Astrocyte of the hippocampus (primary cell): ENCODE data around the gene CCDC89.

Experiments used
- DNase-seq: peaks from one replicate; pipeline ENCODE4 v3.0.0; 2011; ENCODE audit warnings: low read depth, low spot score

CCDC89 gene

DNA sequence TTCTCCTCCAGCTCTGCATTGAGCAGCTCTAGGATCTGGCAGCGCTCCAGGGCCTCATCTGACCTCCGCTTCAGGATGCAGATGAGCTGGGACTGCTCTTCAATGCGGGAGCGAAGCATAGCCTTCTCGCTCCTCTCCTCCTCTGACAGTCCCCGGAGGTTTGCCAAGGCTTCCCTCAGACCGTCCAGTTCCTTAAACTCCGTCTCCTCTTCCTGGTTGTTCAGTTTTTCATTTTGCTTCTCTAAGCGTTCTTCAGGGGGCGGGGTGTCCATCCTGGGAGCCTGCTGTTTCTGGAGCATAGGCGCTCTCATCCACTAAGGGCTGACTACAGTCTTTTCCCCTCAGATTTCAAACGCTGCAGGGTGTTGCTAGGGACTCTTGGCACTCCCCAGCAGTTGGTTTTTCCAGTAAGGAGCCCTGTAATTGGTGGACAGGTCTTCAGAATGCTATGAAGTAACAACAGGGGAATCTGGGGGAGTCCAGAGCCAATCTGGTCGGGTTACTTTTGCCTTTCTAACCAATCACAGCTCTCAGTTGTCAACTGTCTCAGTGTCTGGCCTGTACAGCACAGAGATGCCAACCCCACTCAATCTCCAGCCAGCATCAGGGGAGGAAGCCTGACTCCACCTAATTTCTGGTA lies at the start of gene CCDC89:
TSS of gene CCDC89 (minus strand) at position 376 of the 640 bp plus-strand sequence. CDS start at position 311, 65 bp downstream.
- peak; percentile 75 for DNase-seq

- DNase-seq = no peak
Observed at GRCh38 chr11:85732965-85733364, 47.0 kb upstream of the CCDC89 start.

- DNase-seq = no peak
Observed at GRCh38 chr11:85726381-85726780, 40.4 kb upstream of the CCDC89 start.

DNA sequence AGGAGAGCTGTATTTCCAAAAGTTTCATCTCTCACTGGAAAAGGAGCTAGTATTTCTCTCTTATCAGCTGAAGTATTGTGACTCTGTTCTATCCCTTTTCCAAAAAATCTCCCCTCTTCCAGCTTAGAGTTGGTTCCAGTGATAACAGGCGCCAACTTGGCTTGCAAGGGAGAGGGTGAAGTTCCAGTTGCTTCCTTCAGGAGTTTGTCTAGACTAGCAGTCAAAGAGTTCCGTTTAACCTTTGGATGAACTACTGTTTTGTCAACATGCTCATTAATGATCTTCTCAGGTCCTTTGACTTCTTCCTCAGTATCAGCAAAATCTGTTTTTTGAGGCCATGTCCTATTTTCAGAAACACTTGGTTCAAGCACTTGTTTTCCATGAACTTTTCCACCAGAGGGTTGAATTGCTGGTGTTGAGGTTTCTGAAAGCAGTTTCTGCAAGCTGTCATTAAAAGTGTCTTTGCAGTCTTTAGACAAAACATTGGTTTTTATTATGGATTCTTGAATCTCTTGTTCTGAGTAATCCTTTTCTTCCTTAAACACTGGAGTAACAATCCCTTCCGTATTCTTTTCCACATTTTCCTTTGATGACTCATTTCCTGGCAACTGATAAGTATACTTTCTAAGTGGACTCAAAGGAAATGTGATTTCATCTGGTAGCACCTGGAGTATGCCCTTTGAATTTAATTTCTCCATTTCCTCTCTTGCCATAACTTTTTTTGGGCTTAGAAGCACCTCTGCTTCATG lies 39.7 kb upstream of the CCDC89 start:
- peak; percentile 84 for DNase-seq

DNA sequence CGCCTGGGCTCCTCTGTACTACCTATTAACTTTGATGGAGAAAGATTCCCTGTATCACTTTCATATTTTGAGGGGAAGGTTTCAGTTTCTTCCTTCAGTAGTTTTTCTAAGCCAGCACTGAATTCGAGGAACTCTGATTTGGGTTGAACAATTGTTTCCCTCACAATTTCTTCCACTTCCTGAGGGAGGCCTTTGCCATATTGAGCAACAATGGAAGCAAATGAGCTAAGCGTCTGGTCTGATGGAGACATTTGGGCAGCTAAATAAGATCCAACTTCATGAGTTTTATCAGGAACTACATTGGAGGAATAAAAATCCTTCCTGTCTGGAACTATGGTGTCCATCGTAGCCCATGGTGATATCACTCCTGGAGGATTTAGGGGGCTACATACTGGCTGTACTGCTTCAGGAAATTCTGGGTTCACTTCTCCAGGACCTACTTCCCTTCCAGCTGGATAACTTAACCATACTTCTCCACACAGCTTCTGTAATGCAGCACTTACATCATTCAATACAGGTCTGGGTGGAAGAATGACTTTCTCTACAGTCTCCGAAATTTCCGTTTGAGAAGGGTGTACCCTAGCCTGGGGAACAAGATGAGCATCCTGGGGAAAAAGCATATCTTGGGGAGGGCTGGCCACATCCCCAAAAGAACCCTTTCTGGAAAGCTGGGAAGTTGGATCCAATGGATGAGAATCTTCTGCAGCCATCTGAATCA lies 38.9 kb upstream of the CCDC89 start:
- no peak for DNase-seq

GRCh38 chr11:85723088-85723487 lies 37.1 kb upstream of the CCDC89 start:
- no peak for DNase-seq

DNA sequence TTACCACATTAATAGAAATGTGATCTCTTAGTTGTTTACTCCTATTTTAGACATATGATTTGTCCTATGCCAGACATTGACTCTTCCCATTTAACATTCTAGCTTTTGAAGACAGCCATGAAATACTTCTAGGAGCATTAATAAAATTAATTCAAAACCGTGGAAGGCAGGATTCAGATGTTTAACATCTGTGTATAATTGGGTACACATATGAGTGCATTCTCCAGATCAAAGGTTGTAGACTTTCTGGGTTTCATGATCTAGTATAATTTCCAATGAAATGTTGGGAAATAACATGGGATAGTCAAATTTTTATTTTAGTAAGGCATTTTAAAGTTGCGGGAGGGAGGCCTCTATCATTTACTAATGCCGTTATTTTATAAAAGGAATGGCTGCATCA lies 35.2 kb upstream of the CCDC89 start:
- no peak for DNase-seq

- peak; percentile 96 for DNase-seq
Observed at GRCh38 chr11:85718991-85719807, 33.2 kb upstream of the CCDC89 start.

- DNase-seq = peak; percentile 39
Observed at GRCh38 chr11:85718126-85718943, 32.3 kb upstream of the CCDC89 start.

- no peak for DNase-seq
Observed at GRCh38 chr11:85717429-85717828, 31.4 kb upstream of the CCDC89 start.

GRCh38 chr11:85712953-85713352 lies 27.0 kb upstream of the CCDC89 start:
- DNase-seq = peak; percentile 26

DNA sequence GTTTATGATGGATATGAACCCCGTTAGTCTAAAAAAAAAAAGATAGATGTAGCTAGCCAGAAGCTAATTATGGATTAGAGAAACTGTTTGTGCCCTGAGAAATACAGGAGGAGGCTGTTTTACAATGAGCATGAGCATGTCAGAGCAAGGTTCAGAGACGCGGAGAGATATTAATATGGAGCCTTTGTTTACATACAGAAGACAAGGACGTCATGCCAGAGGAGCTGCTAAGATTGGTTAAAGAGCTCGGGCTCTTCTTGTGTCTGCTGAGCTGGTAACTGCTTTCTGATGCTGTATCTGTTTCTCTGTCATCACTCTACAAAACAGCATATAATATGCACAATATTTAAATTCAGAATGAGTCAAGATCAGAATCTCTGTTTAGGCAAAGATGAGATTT lies 24.9 kb upstream of the CCDC89 start:
- no peak for DNase-seq

- no peak for DNase-seq
Observed at GRCh38 chr11:85709941-85710702, 24.1 kb upstream of the CCDC89 start.

DNA sequence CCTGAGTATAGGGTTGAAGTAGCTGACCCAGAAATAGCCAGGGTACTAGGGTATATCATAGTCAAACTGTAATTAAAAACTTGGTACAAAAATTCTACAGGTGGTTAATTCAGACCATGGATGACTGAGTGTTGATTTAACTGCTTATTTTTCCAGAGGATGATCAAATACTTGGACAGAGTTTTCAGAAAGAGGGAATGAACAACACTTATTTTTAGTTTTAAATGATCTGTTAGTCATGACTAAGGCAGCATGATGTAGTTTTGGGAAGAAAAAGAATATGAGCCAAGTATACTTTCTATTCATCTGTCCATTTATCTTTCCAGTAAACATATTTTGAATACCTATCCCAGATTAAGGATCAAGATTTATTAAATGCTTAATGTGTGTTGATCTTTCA lies 19.8 kb upstream of the CCDC89 start:
- DNase-seq = no peak

DNA sequence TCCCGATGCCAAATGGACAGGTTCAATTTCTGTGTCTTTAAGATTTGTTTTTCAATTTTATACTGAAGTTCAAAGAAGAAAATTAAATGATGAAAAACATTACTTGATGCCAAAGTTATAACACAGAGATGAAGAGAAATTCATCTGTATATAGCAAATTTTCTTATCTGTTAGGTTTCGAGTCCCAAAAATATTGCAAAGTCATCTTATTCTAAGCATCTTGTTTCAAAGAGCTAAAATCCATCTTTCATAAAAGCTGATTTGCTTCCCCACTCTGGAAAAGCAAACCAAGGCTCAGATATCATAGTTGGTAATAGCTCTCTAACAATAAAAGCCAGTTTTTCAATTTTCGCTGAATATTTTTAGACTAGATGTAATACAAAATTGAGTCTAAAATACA lies 19.0 kb upstream of the CCDC89 start:
- DNase-seq = no peak

- DNase-seq = no peak
Observed at GRCh38 chr11:85699957-85700741, 14.2 kb upstream of the CCDC89 start.

DNA sequence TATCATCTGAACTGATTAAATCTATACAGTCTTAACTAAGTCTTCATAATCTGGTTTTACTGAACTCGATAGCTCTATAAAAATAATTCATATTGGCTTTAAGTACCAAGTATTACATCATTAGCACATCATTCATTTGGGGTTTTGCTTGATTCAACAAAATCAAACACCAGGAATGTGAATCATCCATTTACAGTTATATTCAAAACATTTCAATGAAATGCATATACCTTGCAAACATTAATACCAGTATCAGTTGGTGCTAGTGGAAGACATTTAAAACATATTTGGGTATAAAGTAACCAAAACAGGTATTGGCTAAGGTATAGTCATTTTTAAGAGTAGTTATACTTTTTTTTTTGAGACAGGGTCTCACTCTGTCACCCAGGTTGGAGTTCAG lies 12.2 kb upstream of the CCDC89 start:
- no peak for DNase-seq

DNA sequence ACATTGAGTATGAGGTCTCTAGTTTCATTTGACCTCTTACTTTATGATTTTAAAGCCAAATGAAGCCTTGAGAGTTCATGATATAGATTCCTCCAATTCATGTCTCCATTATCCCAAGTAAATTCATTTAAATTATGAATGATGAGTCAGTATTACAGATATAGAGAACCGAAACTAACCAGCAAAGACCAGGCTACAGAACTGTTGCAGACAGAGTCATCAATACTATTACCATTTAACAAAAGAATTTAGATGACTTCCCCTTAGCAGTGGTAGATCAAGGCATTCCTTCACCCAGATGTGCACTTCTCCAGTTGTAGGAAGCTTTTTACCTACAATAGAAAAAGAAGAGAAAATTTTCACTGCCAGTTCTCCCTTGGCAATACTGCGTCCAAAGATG lies 11.8 kb upstream of the CCDC89 start:
- DNase-seq = no peak

DNA sequence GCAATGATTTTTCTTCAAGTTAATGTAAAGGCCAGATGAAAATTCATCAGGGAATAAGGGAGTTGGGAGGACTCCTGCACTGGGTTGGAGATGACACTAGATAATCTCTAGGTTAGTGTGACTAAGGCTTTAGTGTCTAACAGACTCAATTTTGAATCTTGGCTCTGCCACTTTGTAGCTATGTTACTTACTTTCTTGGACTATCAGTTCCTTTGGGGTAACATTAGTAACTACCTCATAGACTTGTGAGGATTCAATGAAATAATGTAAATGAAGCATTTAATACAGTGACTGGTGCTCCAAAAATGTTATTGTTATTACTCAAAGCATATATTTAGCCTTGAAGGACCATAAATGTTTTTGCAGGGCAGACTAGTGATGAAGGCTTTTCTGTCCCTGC lies 9.6 kb upstream of the CCDC89 start:
- no peak for DNase-seq
